ENCODE data around the gene ADD1. TPM values are rescaled to one million over a fixed set of nuclear protein-coding genes. Genes with fewer than 3 reads are reported as not detected.

ADD1 gene
- total and polyA plus RNA-seq, 2 of the 13 experiments (the other 11 are each of a cell fraction or from before 2014, with no cell fraction given) = 73.9 to 122 TPM

DNA sequence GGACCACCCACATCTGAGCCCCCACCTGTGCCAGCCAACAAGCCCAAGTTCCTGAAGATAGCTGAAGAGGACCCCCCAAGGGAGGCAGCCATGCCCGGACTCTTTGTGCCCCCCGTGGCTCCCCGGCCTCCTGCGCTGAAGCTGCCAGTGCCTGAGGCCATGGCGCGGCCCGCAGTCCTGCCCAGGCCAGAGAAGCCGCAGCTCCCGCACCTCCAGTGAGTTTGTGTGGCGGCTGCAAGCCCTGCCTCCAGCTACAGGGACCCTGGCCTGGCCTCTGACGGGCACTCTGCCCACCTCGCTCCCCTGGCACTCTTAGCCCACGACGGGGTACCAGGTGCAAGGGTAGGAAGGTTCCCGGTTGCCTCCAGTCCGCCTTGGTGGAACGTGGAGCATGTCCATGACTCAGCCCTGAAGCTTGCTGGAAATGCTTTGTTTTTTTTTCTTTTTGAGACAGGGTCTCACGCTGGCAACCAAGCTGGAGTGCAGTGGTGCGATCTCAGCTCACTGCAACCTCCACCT, 13.7 kb upstream of the ADD1 start:
- Histone ChIP-seq H3K4me1 (ENCODE audit: insufficient read depth, low read length) (peaks cover 3% of the 10 kb centered on the region), H3K79me2 (ENCODE audit: insufficient read depth, low read length) (no peaks in the 10 kb centered on the region), H3K4me3 (replicated peaks in 1 of 3; ENCODE audit: insufficient read depth in 1 of 3, low read depth in 2 of 3, low read length in 3 of 3) (no peak overlapping the region), H3K9me3 (ENCODE audit: low read length) (no peaks in the 10 kb centered on the region), H3K36me3 (replicated peaks in 1 of 2; ENCODE audit: control insufficient read depth in 1 of 2, insufficient read depth in 2 of 2, low read length in 2 of 2) (peaks cover 15 to 50% of the 10 kb centered on the region in 2 experiments; a peak in 4 of 5 replicates), H3K27me3 (ENCODE audit: control insufficient read depth in 1 of 2, insufficient read depth in 2 of 2, low read length in 2 of 2) (no peaks in the 10 kb centered on the region), H3K27ac (ENCODE audit: extremely low read length, insufficient read depth, low read length) (no peak overlapping the region), H4K20me1 (ENCODE audit: insufficient read depth, low read length) (no peaks in the 10 kb centered on the region), H3K9ac (ENCODE audit: insufficient read depth, low read depth, low read length) (no peak overlapping the region), H3K4me2 (ENCODE audit: low read depth, low read length) (no peak overlapping the region), H2AFZ (ENCODE audit: low read length) (no peak overlapping the region)
- intact Hi-C loops (cut with micrococcal nuclease; ENCODE audit: unreplicated experiment) (no loop called here), in situ Hi-C loops (cut with HindIII; ENCODE audit: extremely low pct_ligation_motif_present, low pct_unique_long_range_greater_than_20kb) (no loop called here)
- ChIA-PET POLR2A (no interaction called here), CTCF (ENCODE audit: low intra/inter-chr PET ratio, low total read pairs) (no interaction called here)
- TF ChIP-seq RELA (CRISPR knock-in tag; IDR thresholded peaks at IDR 0.05) = no peak
- TF ChIP-seq FOXA1 (IDR thresholded peaks at IDR 0.05) = no peak
- no peak for TF ChIP-seq FOXA1 (CRISPR knock-in tag; IDR thresholded peaks at IDR 0.05)
- no peak for TF ChIP-seq GABPB1 (CRISPR knock-in tag; IDR thresholded peaks at IDR 0.05)
- no peak for TF ChIP-seq ATF7-NPFF (CRISPR knock-in tag; IDR thresholded peaks at IDR 0.05; ENCODE audit: low read depth)
- TF ChIP-seq, protein P1, sequence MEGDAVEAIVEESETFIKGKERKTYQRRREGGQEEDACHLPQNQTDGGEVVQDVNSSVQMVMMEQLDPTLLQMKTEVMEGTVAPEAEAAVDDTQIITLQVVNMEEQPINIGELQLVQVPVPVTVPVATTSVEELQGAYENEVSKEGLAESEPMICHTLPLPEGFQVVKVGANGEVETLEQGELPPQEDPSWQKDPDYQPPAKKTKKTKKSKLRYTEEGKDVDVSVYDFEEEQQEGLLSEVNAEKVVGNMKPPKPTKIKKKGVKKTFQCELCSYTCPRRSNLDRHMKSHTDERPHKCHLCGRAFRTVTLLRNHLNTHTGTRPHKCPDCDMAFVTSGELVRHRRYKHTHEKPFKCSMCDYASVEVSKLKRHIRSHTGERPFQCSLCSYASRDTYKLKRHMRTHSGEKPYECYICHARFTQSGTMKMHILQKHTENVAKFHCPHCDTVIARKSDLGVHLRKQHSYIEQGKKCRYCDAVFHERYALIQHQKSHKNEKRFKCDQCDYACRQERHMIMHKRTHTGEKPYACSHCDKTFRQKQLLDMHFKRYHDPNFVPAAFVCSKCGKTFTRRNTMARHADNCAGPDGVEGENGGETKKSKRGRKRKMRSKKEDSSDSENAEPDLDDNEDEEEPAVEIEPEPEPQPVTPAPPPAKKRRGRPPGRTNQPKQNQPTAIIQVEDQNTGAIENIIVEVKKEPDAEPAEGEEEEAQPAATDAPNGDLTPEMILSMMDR (CRISPR knock-in tag; IDR thresholded peaks at IDR 0.05) = no peak
- no peak for TF ChIP-seq FOXP1 (IDR thresholded peaks at IDR 0.05)
- TF ChIP-seq FOXP1 (CRISPR knock-in tag; IDR thresholded peaks at IDR 0.05) = no peak
- TF ChIP-seq SMAD3 (CRISPR knock-in tag; IDR thresholded peaks at IDR 0.05) = no peak
- TF ChIP-seq TSC22D2 (CRISPR knock-in tag; IDR thresholded peaks at IDR 0.05; ENCODE audit: borderline replicate concordance) = no peak
- DNase-seq (ENCODE audit: low spot score) (no peak), FAIRE-seq (no peak), ATAC-seq (no peak)
- BruUV-seq (replicated peaks) = no TSS peak
- 94% methylated on average over 10 of the region's 19 CpGs for WGBS (ENCODE audit: low lambda C conversion rate)
